LHCN-M2 (cell line): ENCODE measurements around the gene SLC38A10. TPM values are rescaled to one million over a fixed set of nuclear protein-coding genes. Genes with fewer than 3 reads are reported as not detected.

Experiments
- DNase-seq: peaks from one replicate; pipeline ENCODE4 v3.0.0-alpha.2; 2012; ENCODE audit warnings: low read depth
- total RNA-seq: library from RNA; depleted of rRNA; stranded (reverse); fragments of >200 nt; gene quantifications from 2 replicates; pipeline ENCODE4 v1.2.3, GENCODE V29; 2014

Gene SLC38A10
- total RNA-seq, 1 experiment from 2014 or later: 81.5 TPM

GRCh38 chr17:81242421-81243332, 52.4 kb downstream of the SLC38A10 start:
- DNase-seq: no peak

GRCh38 chr17:81241648-81242420, 53.3 kb downstream of the SLC38A10 start:
- DNase-seq: no peak

- no peak for DNase-seq
Observed at GRCh38 chr17:81241203-81241602, 53.9 kb downstream of the SLC38A10 start.

- DNase-seq: no peak
Observed at GRCh38 chr17:81240761-81241160, 54.3 kb downstream of the SLC38A10 start.

- peak; percentile 32 for DNase-seq
Observed at GRCh38 chr17:81239714-81240555, 55.2 kb downstream of the SLC38A10 start.

GRCh38 chr17:81238815-81239713, 56.0 kb downstream of the SLC38A10 start, which contains the start of the genes NDUFAF8 and TEPSIN:
Gene NDUFAF8 (plus strand): TSS chr17:81239318. CDS start chr17:81239364, 46 bp downstream.
Gene TEPSIN (minus strand): TSS chr17:81239055. CDS start chr17:81239033, 22 bp downstream.
- peak; percentile 99 for DNase-seq

- DNase-seq: no peak
Observed at GRCh38 chr17:81238490-81238814, 56.7 kb downstream of the SLC38A10 start.

- DNase-seq: no peak
Observed at GRCh38 chr17:81237591-81238489, 57.3 kb downstream of the SLC38A10 start.

GRCh38 chr17:81236784-81237183, 58.3 kb downstream of the SLC38A10 start:
- DNase-seq: no peak

- DNase-seq: no peak
Observed at GRCh38 chr17:81235822-81236740, 59.0 kb downstream of the SLC38A10 start.

- DNase-seq: no peak
Observed at GRCh38 chr17:81234940-81235821, 59.9 kb downstream of the SLC38A10 start.

- DNase-seq: no peak
Observed at GRCh38 chr17:81234506-81234855, 60.6 kb downstream of the SLC38A10 start.

- DNase-seq: no peak
Observed at GRCh38 chr17:81233811-81234505, 61.1 kb downstream of the SLC38A10 start.

GRCh38 chr17:81233316-81233715, 61.8 kb downstream of the SLC38A10 start:
- no peak for DNase-seq

GRCh38 chr17:81232616-81233241, 62.4 kb downstream of the SLC38A10 start:
- no peak for DNase-seq
